ENCODE data around the gene STX16.

STX16 gene

GRCh38 chr20:58700121-58700821 lies 49.2 kb downstream of the STX16 start:
- no peak for DNase-seq

GRCh38 chr20:58700823-58701222 lies 49.7 kb downstream of the STX16 start:
- DNase-seq: no peak

- no peak for DNase-seq
Measured at GRCh38 chr20:58701431-58702160, 50.5 kb downstream of the STX16 start.

- no peak for DNase-seq
Measured at GRCh38 chr20:58702161-58702510, 51.1 kb downstream of the STX16 start.

- no peak for DNase-seq
Measured at GRCh38 chr20:58702859-58703648, 52.0 kb downstream of the STX16 start.

- no peak for DNase-seq
Measured at GRCh38 chr20:58703765-58704371, 52.8 kb downstream of the STX16 start.

- DNase-seq: no peak
Measured at GRCh38 chr20:58705208-58705926, 54.3 kb downstream of the STX16 start.

- DNase-seq: no peak
Measured at GRCh38 chr20:58706150-58706892, 55.2 kb downstream of the STX16 start.

- DNase-seq: no peak
Measured at GRCh38 chr20:58706975-58707681, 56.0 kb downstream of the STX16 start.

- DNase-seq: no peak
Measured at GRCh38 chr20:58707770-58708169, 56.7 kb downstream of the STX16 start.

GRCh38 chr20:58708246-58708931 lies 57.3 kb downstream of the STX16 start:
- no peak for DNase-seq

- DNase-seq: no peak
Measured at GRCh38 chr20:58709013-58709702, 58.1 kb downstream of the STX16 start.

GRCh38 chr20:58709703-58710039 lies 58.6 kb downstream of the STX16 start:
- DNase-seq: no peak

- DNase-seq: no peak
Measured at GRCh38 chr20:58710481-58711265, 59.6 kb downstream of the STX16 start.

GRCh38 chr20:58711266-58712051 lies 60.4 kb downstream of the STX16 start:
- DNase-seq: no peak

GRCh38 chr20:58712151-58712791 lies 61.2 kb downstream of the STX16 start:
- DNase-seq: no peak

GRCh38 chr20:58712806-58713731 lies 62.0 kb downstream of the STX16 start:
- no peak for DNase-seq
